Measurements from ENCODE around the gene RAG2.
"Not testable (repeated sequence)": the region's sequence is repeated elsewhere in the genome, so short reads cannot be mapped to it uniquely, and the experiment has no call there.

The RAG2 gene

GRCh38 chr11:36596880-36597279 is 1.2 kb downstream of the RAG2 start:
- no peak for DNase-seq

GRCh38 chr11:36594316-36594989 is 3.6 kb downstream of the RAG2 start, which contains the start of gene IFTAP:
TSS of gene IFTAP (plus strand) at chr11:36594502. CDS start at chr11:36610104, 15,602 bp downstream.
- DNase-seq, result peak; percentile 96

- no peak for DNase-seq
These were observed 6.6 kb downstream of the RAG2 start for GRCh38 chr11:36591433-36591832.

DNA sequence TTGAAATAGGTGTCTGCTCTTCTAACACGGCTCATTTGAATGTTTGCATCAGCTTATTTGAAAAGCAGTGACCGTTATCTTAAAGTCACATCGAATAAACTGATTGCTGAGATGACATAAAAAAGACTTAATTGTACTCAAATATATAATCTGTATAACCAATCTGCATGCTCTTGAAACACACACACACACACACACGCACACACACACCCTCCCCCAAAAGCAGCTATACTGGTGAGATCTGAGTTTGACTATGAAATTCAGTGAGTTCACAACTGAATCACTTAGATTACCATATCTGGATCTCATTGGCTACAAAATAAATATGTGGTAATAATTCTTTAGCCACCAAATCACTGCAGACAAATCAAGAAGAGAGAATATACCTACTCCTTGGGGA is 7.5 kb downstream of the RAG2 start:
- no peak for DNase-seq

GRCh38 chr11:36588099-36588498 is 9.9 kb downstream of the RAG2 start:
- no peak for DNase-seq

- peak; percentile 60 for DNase-seq
These were observed 11.5 kb downstream of the RAG2 start for GRCh38 chr11:36586543-36586942.

DNA sequence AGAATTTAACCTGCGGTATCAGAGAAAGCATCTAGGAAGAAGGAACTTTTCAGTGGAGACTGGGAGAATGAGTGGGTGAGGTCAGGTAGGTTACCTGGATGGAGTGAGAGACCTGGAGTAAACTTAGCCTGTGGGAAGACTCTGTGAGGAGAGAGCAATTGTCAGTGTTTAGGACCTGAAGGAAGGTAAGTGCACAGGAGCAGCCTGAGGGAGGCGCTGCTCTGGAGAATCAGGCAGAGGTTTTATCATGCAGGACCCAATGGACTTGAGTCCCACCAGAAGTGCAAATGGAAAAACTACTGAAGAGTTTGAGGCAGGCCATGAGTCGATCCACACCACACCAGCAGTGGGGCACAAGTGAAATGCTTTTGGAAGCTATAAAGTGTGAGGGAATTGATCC is 14.4 kb downstream of the RAG2 start:
- DNase-seq, result no peak

GRCh38 chr11:36581536-36581935 is 16.5 kb downstream of the RAG2 start:
- no peak for DNase-seq

DNA sequence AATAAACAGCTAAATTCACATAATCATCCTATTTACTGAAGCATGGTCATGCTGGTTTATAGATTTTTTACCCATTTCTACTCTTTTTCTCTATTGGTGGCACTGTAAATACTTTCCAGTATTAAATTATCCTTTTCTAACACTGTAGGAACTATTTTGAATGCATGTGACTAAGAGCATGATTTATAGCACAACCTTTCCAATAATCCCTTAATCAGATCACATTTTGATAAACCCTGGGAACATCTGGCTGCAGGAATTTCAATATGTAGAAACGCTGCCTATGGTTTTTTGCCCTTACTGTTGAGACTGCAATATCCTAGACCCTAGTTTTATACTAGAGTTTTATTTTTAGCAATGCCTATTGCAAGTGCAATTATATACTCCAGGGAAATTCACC is 19.6 kb downstream of the RAG2 start:
- no peak for DNase-seq

DNA sequence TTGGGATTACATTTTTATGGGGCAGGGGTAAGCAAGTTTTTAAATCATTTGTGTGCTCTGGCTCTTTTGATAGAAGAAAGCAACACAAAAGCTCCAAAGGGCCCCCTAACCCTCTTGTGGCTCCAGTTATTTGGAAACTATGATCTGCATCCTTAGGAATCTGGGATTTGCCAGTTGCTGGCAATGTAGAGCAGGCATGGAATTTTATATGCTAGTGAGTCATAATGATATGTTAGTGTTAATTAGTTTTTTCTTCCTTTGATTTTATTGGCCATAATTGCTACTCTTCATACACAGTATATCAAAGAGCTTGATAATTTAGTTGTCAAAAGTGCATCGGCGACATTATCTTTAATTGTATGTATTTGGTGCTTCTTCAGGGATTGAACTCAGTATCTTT is 20.2 kb downstream of the RAG2 start:
- DNase-seq, result no peak

GRCh38 chr11:36577373-36577772 is 20.7 kb downstream of the RAG2 start:
- no peak for DNase-seq

- no peak for DNase-seq
These were observed 23.6 kb downstream of the RAG2 start for GRCh38 chr11:36574486-36574885.

- DNase-seq, result no peak
These were observed 28.9 kb downstream of the RAG2 start for GRCh38 chr11:36569095-36569494.

DNA sequence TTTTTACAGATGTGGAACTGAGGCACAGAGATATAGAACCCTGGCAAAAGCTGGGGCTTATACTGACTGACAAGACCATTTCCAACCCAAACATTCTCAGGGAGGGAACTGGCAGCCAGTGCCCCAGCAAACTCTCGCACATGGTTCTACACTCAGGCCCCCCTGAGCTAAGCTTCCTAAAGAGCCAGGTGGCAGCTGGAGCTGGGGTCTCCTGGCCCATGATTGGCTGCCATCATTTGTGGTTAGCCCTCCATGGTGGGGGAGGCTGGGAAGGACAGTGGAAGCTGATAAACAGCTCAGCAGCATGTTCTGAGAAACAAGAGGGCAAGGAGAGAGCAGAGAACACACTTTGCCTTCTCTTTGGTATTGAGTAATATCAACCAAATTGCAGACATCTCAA is 30.3 kb downstream of the RAG2 start, which contains the start of gene RAG1:
TSS of gene RAG1 (plus strand) at position 314 of the 400 bp plus-strand sequence. CDS start 5,298 bp downstream, outside the sequence.
- DNase-seq, result no peak

GRCh38 chr11:36566407-36567053 is 31.5 kb downstream of the RAG2 start:
- no peak for DNase-seq

DNA sequence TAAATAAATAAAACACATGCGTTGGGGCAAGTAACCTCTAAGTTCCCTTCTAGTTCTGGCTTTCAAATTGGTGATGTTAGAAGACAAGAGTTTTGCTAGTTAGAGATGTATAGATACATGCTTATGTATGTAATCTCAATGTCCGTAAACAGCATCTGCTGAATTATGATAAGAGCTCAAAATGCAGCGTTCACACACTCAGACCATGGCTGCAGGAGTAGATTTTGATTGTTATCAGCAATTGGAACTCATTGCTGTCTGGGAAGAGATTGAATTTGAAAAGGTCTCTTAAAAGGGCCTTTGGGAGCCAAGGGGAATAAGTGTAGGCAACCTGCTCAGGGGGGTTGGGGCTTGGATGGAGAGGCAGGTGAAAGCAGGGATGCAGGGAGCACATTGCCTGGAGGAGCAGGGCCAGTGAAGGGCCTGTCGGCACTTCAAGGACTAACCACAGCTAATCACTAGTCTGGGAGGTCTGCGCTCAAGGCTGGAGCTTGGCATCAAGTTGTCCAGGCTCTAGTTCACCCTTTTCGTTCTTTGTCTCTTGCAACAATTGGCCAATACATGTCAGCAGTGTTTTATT is 32.9 kb downstream of the RAG2 start:
- peak; percentile 34 for DNase-seq

GRCh38 chr11:36564376-36565030 is 33.5 kb downstream of the RAG2 start:
- peak; percentile 89 for DNase-seq

DNA sequence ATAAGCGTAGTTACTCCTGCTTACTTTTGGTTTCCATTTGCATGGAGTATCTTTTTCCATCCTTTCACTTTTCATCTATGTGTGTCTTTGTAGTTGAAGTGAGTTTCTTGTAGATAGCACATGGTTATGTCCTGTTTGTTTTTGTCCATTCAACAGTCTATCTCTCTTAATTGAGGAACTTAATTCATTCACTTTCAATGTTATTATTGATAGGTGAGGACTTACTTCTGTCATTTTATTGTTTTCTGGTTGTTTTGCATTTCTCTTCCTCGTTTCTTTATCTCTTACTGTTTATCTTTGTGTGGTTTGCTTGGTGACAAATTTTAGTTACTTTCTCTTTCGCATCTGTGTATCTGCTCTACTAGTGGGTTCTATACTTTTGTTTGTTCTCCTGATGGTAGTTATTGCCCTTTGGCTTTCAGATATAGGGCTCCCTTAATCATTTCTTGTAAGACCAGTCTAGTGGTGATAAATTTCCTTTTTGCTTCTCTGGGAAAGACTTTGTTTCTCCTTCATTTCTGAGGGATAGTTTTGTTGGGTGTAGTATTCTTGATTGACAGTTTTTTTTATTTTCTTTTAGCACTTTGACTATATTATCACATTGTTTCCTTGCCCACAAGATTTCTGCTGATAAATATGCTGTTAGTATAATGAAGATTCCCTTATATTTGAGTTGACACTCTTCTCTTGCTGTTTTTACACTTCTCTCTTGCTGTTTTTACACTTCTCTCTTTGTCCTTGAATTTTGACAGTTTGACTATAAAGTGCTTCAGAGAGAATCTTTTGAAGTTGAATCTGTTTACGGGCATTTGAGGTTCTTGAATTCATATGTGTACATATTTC is 39.2 kb downstream of the RAG2 start:
- no peak for DNase-seq

DNA sequence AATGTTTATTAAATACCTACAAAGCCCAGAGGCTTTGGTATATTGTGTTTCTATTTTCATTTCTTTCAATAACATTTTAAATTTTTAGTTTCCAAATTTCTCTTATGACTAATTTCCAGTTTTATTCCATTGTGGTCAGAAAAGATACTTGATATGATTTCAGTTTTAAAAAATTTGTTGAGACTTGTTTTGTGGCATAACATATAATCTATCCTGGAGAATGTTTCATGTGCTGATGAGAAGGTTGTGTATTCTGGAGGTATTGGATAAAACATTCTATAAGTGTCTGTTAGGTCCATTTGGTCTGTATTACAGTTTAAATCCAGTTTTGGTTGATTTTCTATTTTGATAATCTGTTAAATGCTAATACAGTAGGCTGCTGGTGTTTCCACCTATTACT is 40.0 kb downstream of the RAG2 start:
- DNase-seq, result no peak

GRCh38 chr11:36557390-36557789 is 40.6 kb downstream of the RAG2 start:
- DNase-seq, result not testable (repeated sequence)

DNA sequence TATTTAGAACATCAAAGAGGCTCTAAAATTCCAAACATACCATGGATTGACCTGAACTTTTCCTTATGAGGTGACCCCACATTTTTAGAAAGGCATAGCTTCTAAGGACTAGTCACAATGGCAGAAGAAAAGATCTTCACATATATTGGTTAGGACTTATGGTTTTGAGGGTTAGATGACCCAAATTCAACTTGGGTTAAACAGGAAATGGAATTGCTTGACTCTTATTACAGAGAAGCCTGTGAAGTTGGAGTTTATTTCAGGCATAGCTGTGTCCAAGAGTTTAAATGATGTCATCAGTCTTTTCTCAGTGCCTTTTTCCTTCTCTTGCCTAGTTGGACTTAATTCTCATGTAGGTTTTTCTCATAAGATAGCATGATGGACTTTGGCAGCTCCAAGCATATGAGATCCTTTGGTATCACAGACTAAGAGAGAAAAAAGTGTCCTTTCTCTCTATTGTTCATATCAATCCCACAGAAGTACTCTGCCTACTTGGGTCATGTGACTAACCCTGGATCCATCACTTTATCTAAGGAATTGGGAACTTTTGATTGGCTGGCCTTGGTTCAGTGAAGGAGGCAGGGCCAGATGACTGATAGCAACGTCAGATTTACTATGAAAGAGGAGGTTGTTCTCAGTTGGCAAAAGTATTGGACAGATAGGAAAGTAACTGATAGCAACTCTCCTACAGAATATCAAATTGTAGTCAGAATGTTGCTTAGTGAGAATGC is 47.5 kb downstream of the RAG2 start:
- no peak for DNase-seq

All from hematopoietic multipotent progenitor cell treated with erythropoietin and hydrocortisone succinate and interleukin-3 and kit ligand, for 6 days (in vitro differentiated cells).